H1 (cell line): Measurements from ENCODE around the gene ST6GALNAC3. TPM values are rescaled to one million over a fixed set of nuclear protein-coding genes. Genes with fewer than 3 reads are reported as not detected.

ENCODE experiments used
- CTCF ChIA-PET: fragments of 300-600 bp; sonication (Branson Sonifier 250); formaldehyde crosslinking; loops from one replicate; lab custom pipeline; 2021; ENCODE audit not compliant: partially characterized antibody; lab: Charles Lee
- POLR2A ChIA-PET: fragments of 300-600 bp; sonication (Branson Sonifier 250); formaldehyde crosslinking; loops from one replicate; lab custom pipeline; 2021; ENCODE audit warnings: inconsistent platforms; ENCODE audit not compliant: partially characterized antibody; lab: Charles Lee
- DNase-seq, 2 experiments: peaks; one replicate each; pipeline versions ENCODE4 v3.0.0 to v3.0.0-alpha.2; 2010 to 2022; ENCODE audit warnings: low spot score in 2 of 2, low read depth in 1 of 2, mixed read lengths in 1 of 2
- FAIRE-seq: peaks from 2 replicates; lab custom pipeline; 2011; peaks lifted over from hg19 to GRCh38; lab: Jason Lieb, UNC
- H2AFZ ChIP-seq: 2 replicates; pipeline ENCODE4 v1.8.1; 2012; ENCODE audit warnings: low read length, inconsistent platforms
- H2AK5ac ChIP-seq: 2 replicates; pipeline ENCODE4 v1.6.1; 2013; ENCODE audit warnings: low read depth, low read length
- H2BK120ac ChIP-seq: replicated peaks from 2 replicates; pipeline ENCODE3; 2013; ENCODE audit warnings: low read depth, low read length, inconsistent platforms
- H2BK12ac ChIP-seq: 2 replicates; pipeline ENCODE4 v1.6.1; 2013; ENCODE audit warnings: low read depth, low read length
- H2BK15ac ChIP-seq: 2 replicates; pipeline ENCODE4 v1.6.1; 2013; ENCODE audit warnings: low read length
- H2BK20ac ChIP-seq: 2 replicates; pipeline ENCODE4 v1.6.1; 2013; ENCODE audit warnings: low read length
- H2BK5ac ChIP-seq: 2 replicates; pipeline ENCODE4 v1.6.1; 2013; ENCODE audit warnings: low read depth, low read length
- H3K14ac ChIP-seq: 2 replicates; pipeline ENCODE4 v1.6.1; 2013; ENCODE audit warnings: inconsistent platforms; ENCODE audit not compliant: insufficient read length
- H3K18ac ChIP-seq: 2 replicates; pipeline ENCODE4 v1.6.1; 2013; ENCODE audit warnings: low read length; ENCODE audit errors: extremely low read depth
- H3K23ac ChIP-seq: 2 replicates; pipeline ENCODE4 v1.6.1; 2013; ENCODE audit warnings: inconsistent platforms; ENCODE audit not compliant: insufficient read length
- H3K23me2 ChIP-seq: 2 replicates; pipeline ENCODE4 v1.6.1; 2013; ENCODE audit warnings: low read depth, low read length
- H3K27ac ChIP-seq: 2 replicates; pipeline ENCODE4 v1.6.1; 2011; ENCODE audit warnings: low read depth, low read length, inconsistent platforms
- H3K27me3 ChIP-seq, 4 experiments: replicated peaks in 1 of 4; 1 replicate in 1 of 4; 2 replicates in 3 of 4; pipeline versions ENCODE4 v1.6.1 to v1.8.1; 2011 to 2013; ENCODE audit warnings: low read length in 3 of 4, mild to moderate bottlenecking in 3 of 4, inconsistent platforms in 2 of 4, mixed read lengths in 2 of 4, moderate library complexity in 1 of 4; ENCODE audit not compliant: control insufficient read depth in 3 of 4, insufficient read depth in 3 of 4; ENCODE audit errors: extremely low read depth in 1 of 4
- H3K36me3 ChIP-seq, 4 experiments: 2 replicates each; pipeline versions ENCODE4 v1.6.1 to v1.8.1; 2011 to 2013; ENCODE audit warnings: mild to moderate bottlenecking in 4 of 4, low read length in 3 of 4, moderate library complexity in 2 of 4, control low read depth in 1 of 4, inconsistent platforms in 1 of 4; ENCODE audit not compliant: insufficient read depth in 4 of 4, control insufficient read depth in 2 of 4
- H3K4ac ChIP-seq: replicated peaks from 2 replicates; pipeline ENCODE3; 2013; ENCODE audit warnings: low read length, low read depth, mixed read lengths, inconsistent platforms; ENCODE audit not compliant: insufficient read length
- H3K4me1 ChIP-seq, 4 experiments: replicated peaks in 1 of 4; 1 replicate in 1 of 4; 2 replicates in 3 of 4; pipeline versions ENCODE4 v1.6.1 to v1.8.1; 2011 to 2013; ENCODE audit warnings: low read length in 3 of 4, inconsistent platforms in 2 of 4, mixed read lengths in 1 of 4; ENCODE audit not compliant: insufficient read depth in 4 of 4, control insufficient read depth in 3 of 4
- H3K4me2 ChIP-seq, 2 experiments: 2 replicates each; pipeline versions ENCODE4 v1.6.1 to v1.8.1; 2011 to 2013; ENCODE audit warnings: low read depth in 2 of 2, low read length in 2 of 2, control low read depth in 1 of 2, inconsistent platforms in 1 of 2, mild to moderate bottlenecking in 1 of 2; ENCODE audit not compliant: insufficient read depth in 1 of 2
- H3K4me3 ChIP-seq, 4 experiments: fragments of 200-600, 300-600 bp in 1 of 4; sonication (generic), shearing (Covaris generic), sonication (Bioruptor Twin) in 1 of 4; 2 replicates each; pipeline versions ENCODE4 v1.5.1 to v1.8.1; 2011 to 2016; ENCODE audit warnings: low read length in 4 of 4, low read depth in 3 of 4, control low read depth in 2 of 4, inconsistent platforms in 2 of 4, mild to moderate bottlenecking in 2 of 4, mixed read lengths in 1 of 4, moderate library complexity in 1 of 4; ENCODE audit not compliant: insufficient read depth in 2 of 4; ENCODE audit errors: extremely low read depth in 1 of 4
- H3K56ac ChIP-seq: replicated peaks from 2 replicates; pipeline ENCODE3; 2013; ENCODE audit warnings: low read depth, mild to moderate bottlenecking, mixed read lengths, low read length, inconsistent platforms; ENCODE audit not compliant: insufficient read length
- H3K79me1 ChIP-seq: 2 replicates; pipeline ENCODE4 v1.6.1; 2013; ENCODE audit warnings: low read depth, low read length, control low read depth
- H3K79me2 ChIP-seq, 2 experiments: 2 replicates each; pipeline versions ENCODE4 v1.6.1 to v1.8.1; 2012 to 2013; ENCODE audit warnings: low read length in 2 of 2, mild to moderate bottlenecking in 2 of 2, inconsistent platforms in 1 of 2; ENCODE audit not compliant: insufficient read depth in 2 of 2, control insufficient read depth in 1 of 2
- H3K9ac ChIP-seq, 4 experiments: replicated peaks in 1 of 4; 1 replicate in 1 of 4; 2 replicates in 3 of 4; pipeline versions ENCODE4 v1.6.1 to v1.8.1; 2011 to 2013; ENCODE audit warnings: low read depth in 3 of 4, low read length in 3 of 4, control low read depth in 2 of 4, mild to moderate bottlenecking in 2 of 4, moderate library complexity in 2 of 4, inconsistent platforms in 1 of 4; ENCODE audit errors: extremely low read depth in 1 of 4
- H3K9me3 ChIP-seq, 2 experiments: 2 replicates each; pipeline versions ENCODE4 v1.6.1 to v1.8.1; 2012 to 2013; ENCODE audit warnings: mild to moderate bottlenecking in 2 of 2, moderate library complexity in 2 of 2, control low read depth in 1 of 2, inconsistent platforms in 1 of 2, low read depth in 1 of 2, low read length in 1 of 2, mixed read lengths in 1 of 2; ENCODE audit not compliant: insufficient read depth in 2 of 2
- H4K20me1 ChIP-seq, 2 experiments: replicated peaks in 1 of 2; 2 replicates each; pipeline versions ENCODE3 to v1.8.1; 2011 to 2013; ENCODE audit warnings: inconsistent platforms in 2 of 2, low read length in 2 of 2, mild to moderate bottlenecking in 1 of 2; ENCODE audit not compliant: insufficient read depth in 2 of 2, control insufficient read depth in 1 of 2
- H4K5ac ChIP-seq: 2 replicates; pipeline ENCODE4 v1.6.1; 2013; ENCODE audit warnings: low read length, low read depth, mixed read lengths, inconsistent platforms; ENCODE audit not compliant: insufficient read length
- H4K8ac ChIP-seq: 2 replicates; pipeline ENCODE4 v1.8.0; 2013; ENCODE audit warnings: mild to moderate bottlenecking, moderate library complexity, low read length, inconsistent platforms; ENCODE audit not compliant: insufficient read depth; ENCODE audit errors: extremely low read depth
- H4K91ac ChIP-seq: replicated peaks from 2 replicates; pipeline ENCODE3; 2013; ENCODE audit warnings: low read length, mixed read lengths, inconsistent platforms; ENCODE audit not compliant: insufficient read length
- CBX5 ChIP-seq: fragments of 300-800, 300-1000 bp; sonication (generic); IDR thresholded peaks from 2 replicates; pipeline ENCODE4 v1.7.1; 2016; ENCODE audit warnings: antibody characterized with exemption, low read length, low read depth
- EGR1 ChIP-seq: IDR thresholded peaks from 2 replicates; pipeline ENCODE4 v1.6.1; 2011; ENCODE audit warnings: low read depth, low read length, borderline replicate concordance
- GABPA ChIP-seq: IDR thresholded peaks from 2 replicates; pipeline ENCODE4 v1.6.1; 2011; ENCODE audit warnings: mild to moderate bottlenecking, low read length, moderate library complexity, borderline replicate concordance; ENCODE audit not compliant: insufficient read depth
- HDAC2 ChIP-seq, 2 experiments: fragments of 300-600 bp in 1 of 2; sonication (generic) in 1 of 2; IDR thresholded peaks; 2 replicates each; pipeline ENCODE4 v1.6.1; 2011 to 2012; ENCODE audit warnings: low read depth in 2 of 2, low read length in 2 of 2, mild to moderate bottlenecking in 2 of 2, moderate library complexity in 2 of 2, borderline replicate concordance in 1 of 2, inconsistent platforms in 1 of 2
- MAX ChIP-seq: IDR thresholded peaks from 2 replicates; pipeline ENCODE4 v1.6.1; 2012; ENCODE audit warnings: inconsistent platforms
- RAD21 ChIP-seq, 2 experiments: IDR thresholded peaks in 1 of 2; conservative IDR thresholded peaks in 1 of 2; 2 replicates each; pipeline ENCODE4 v1.6.1; 2011; ENCODE audit warnings: low read depth in 2 of 2, low read length in 2 of 2, improper control_type of control experiment in 1 of 2, inconsistent platforms in 1 of 2, mild to moderate bottlenecking in 1 of 2, moderate library complexity in 1 of 2
- RNF2 ChIP-seq: fragments of 200-900, 300-1000 bp; sonication (generic); IDR thresholded peaks from 2 replicates; pipeline ENCODE4 v1.7.1; 2016; ENCODE audit warnings: borderline replicate concordance, low read depth, mild to moderate bottlenecking, antibody characterized with exemption, low read length; ENCODE audit not compliant: poor library complexity, severe bottlenecking; ENCODE audit errors: missing control alignments
- TCF12 ChIP-seq: IDR thresholded peaks from 2 replicates; pipeline ENCODE4 v1.6.1; 2011; ENCODE audit warnings: low read depth, mild to moderate bottlenecking, low read length
- WGBS, 2 experiments: shearing (Covaris generic) in 1 of 2; methylation state at CpG; one replicate each; pipeline versions ENCODE4 v1.1.6 to v1.1.7; 2013 to 2015; ENCODE audit warnings: low lambda C conversion rate in 2 of 2, mixed read lengths in 2 of 2, inconsistent platforms in 1 of 2, low coverage in 1 of 2, missing lambda C conversion rate in 1 of 2; ENCODE audit not compliant: insufficient replicate concordance in 2 of 2, insufficient coverage in 1 of 2, insufficient read length in 1 of 2; ENCODE audit errors: extremely low coverage in 1 of 2, missing lambda C conversion rate in 1 of 2; 5-methylcytosine and 5-hydroxymethylcytosine counted together
- polyA plus RNA-seq, 7 experiments: library from polyadenylated mRNA; depleted of rRNA in 3 of 7; stranded (reverse) in 5 of 7; unstranded in 2 of 7; fragments of >200 nt in 5 of 7; fragments of 200-250 nt in 2 of 7; gene quantifications; 1 replicate in 5 of 7; 2 replicates in 1 of 7; 4 replicates in 1 of 7; pipeline versions ENCODE4 v1.2.1 to v1.2.3, GENCODE V29; 2011 to 2013; ENCODE audit warnings: missing spikeins in 2 of 7, mixed read lengths in 2 of 7
- total RNA-seq: library from RNA; stranded (reverse); fragmentation: NEBNext Ultra II Directional; extraction: Animal tissue kit (Norgen Biotek cat#: 25700); gene quantifications from 2 replicates; pipeline ENCODE4 v1.2.1, GENCODE V29; 2021

Gene ST6GALNAC3
- total and polyA plus RNA-seq, 2 of the 8 experiments (the other 6 are each of a cell fraction or from before 2014, with no cell fraction given) = 4.9 to 19.0 TPM

- H3K36me3 ChIP-seq = no peaks in the 10 kb centered on the region
- H3K27ac ChIP-seq = no peak overlapping the region
- no peaks in the 10 kb centered on the region for H3K79me2 ChIP-seq
- H3K56ac ChIP-seq = no peak overlapping the region
- 92% methylated on average over 3 of the region's 3 CpGs; no CpG with 5 or more reads in 1 of the 2 experiments for WGBS, 2 experiments
- H3K4me2 ChIP-seq = no peak overlapping the region
- ChIA-PET CTCF (interaction anchor here (0.9 to 1.5 kb wide), 3 partner anchors 10 to 353 kb away, joined by 3 to 4 read pairs (median 3); no protein-coding TSS in a partner anchor), POLR2A (no interaction called here)
- H4K91ac ChIP-seq = no peak overlapping the region
- no peak overlapping the region for H2BK120ac ChIP-seq
- no peak overlapping the region for H3K4ac ChIP-seq
- H4K20me1 ChIP-seq = no peaks in the 10 kb centered on the region
- H2BK5ac ChIP-seq = no peak overlapping the region
- no peak overlapping the region for H3K4me3 ChIP-seq
- H3K23me2 ChIP-seq = no peaks in the 10 kb centered on the region
- no peaks in the 10 kb centered on the region for H3K27me3 ChIP-seq
- no peak overlapping the region for H2BK20ac ChIP-seq
- H3K9me3 ChIP-seq = no peaks in the 10 kb centered on the region
- no peak overlapping the region for H4K8ac ChIP-seq
- no peak overlapping the region for H2BK15ac ChIP-seq
- H3K4me1 ChIP-seq = peaks cover 4 to 18% (median 10%) of the 10 kb centered on the region in 4 experiments; a peak in 5 of 7 replicates
- no peak overlapping the region for H4K5ac ChIP-seq
- H3K79me1 ChIP-seq = no peaks in the 10 kb centered on the region
- H3K14ac ChIP-seq = no peak overlapping the region
- no peak overlapping the region for H2AK5ac ChIP-seq
- no peak overlapping the region for H2BK12ac ChIP-seq
- no peak for FAIRE-seq
- H3K9ac ChIP-seq = no peak overlapping the region
- no peak overlapping the region for H3K23ac ChIP-seq
- DNase-seq = no peak
- H2AFZ ChIP-seq = no peak overlapping the region
- no peak overlapping the region for H3K18ac ChIP-seq
- TF ChIP-seq TCF12 (no peak), RAD21 (IDR thresholded peaks at IDR 0.05 in 1 of 2, conservative IDR thresholded peaks at IDR 0.05 in 1 of 2; ENCODE audit: low read depth in 2 of 2, low read length in 2 of 2) (no peak), GABPA (no peak), EGR1 (no peak), MAX (no peak), RNF2 (no peak), CBX5 (no peak), HDAC2 (IDR thresholded peaks at IDR 0.05; ENCODE audit: borderline replicate concordance in 1 of 2, low read depth in 2 of 2, low read length in 2 of 2) (no peak)
Measured at GRCh38 chr1:76507376-76507775, 432.8 kb downstream of the ST6GALNAC3 start.
